Astrocyte of the cerebellum (primary cell): ENCODE results near the gene EGFL8.

Experiments used
- DNase-seq: peaks from one replicate; pipeline ENCODE4 v3.0.0-alpha.2; 2011; ENCODE audit warnings: low read depth
- H3K4me3 ChIP-seq: 2 replicates; pipeline ENCODE4 v1.5.1; 2011; ENCODE audit warnings: mild to moderate bottlenecking, low read depth, low read length, moderate library complexity
- in situ Hi-C: cut with HindIII; loops from 2 replicates; pipeline ENCODE4 v1.10.0; 2017; ENCODE audit warnings: low sequenced_read_pairs
- TF ChIP-seq, protein P1 (sequence below): IDR thresholded peaks from 2 replicates; pipeline ENCODE4 v1.5.1; 2012; ENCODE audit warnings: low read length, low read depth, moderate library complexity, mild to moderate bottlenecking; ENCODE audit errors: missing control alignments

The EGFL8 gene

DNA sequence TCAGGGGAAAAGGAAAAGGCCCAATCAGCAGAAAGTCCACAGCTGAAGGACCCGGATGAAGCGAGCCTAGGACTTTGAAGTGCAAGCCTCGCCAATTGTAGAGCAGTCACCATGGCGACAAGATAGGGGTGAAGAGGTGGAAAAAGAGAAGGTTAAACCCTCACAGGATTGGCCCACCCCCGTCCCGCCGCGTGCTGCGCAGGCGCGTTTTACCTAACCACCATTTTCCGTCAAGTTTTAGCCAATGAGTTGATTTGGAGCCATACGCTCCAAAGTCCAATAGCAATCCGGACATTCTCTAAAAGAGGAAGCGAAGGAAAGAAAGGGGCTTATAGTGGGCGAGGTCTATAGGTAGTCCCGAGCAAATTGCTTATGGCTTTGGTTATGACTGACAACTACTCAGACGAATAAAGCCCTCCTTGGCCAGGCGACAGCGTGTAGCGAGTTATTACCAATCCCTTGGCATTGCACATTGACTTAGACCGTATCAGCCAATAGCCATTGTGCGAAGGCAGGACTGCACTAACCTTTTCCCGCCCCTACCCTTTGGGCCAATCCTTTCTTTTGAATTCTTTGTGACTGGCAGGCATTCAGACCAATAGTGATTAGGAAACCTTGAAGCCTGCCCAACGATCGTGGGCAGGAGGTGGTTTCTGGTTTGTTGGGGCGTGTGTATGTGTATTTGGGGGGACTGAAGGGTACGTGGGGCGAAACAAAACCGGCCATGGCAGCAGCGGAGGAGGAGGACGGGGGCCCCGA lies 13.6 kb downstream of the EGFL8 start, which contains the start of gene RNF5:
Gene RNF5, plus strand, starts transcription at position 618 of the 759 bp plus-strand sequence. Its CDS starts 107 bp downstream, at position 725.
- in situ Hi-C loops = no loop called here
- peak; percentile 100 for DNase-seq
- peak within 1 kb of the TSS; percentile 100 for H3K4me3 ChIP-seq
- TF ChIP-seq, protein P1, sequence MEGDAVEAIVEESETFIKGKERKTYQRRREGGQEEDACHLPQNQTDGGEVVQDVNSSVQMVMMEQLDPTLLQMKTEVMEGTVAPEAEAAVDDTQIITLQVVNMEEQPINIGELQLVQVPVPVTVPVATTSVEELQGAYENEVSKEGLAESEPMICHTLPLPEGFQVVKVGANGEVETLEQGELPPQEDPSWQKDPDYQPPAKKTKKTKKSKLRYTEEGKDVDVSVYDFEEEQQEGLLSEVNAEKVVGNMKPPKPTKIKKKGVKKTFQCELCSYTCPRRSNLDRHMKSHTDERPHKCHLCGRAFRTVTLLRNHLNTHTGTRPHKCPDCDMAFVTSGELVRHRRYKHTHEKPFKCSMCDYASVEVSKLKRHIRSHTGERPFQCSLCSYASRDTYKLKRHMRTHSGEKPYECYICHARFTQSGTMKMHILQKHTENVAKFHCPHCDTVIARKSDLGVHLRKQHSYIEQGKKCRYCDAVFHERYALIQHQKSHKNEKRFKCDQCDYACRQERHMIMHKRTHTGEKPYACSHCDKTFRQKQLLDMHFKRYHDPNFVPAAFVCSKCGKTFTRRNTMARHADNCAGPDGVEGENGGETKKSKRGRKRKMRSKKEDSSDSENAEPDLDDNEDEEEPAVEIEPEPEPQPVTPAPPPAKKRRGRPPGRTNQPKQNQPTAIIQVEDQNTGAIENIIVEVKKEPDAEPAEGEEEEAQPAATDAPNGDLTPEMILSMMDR = no peak

DNA sequence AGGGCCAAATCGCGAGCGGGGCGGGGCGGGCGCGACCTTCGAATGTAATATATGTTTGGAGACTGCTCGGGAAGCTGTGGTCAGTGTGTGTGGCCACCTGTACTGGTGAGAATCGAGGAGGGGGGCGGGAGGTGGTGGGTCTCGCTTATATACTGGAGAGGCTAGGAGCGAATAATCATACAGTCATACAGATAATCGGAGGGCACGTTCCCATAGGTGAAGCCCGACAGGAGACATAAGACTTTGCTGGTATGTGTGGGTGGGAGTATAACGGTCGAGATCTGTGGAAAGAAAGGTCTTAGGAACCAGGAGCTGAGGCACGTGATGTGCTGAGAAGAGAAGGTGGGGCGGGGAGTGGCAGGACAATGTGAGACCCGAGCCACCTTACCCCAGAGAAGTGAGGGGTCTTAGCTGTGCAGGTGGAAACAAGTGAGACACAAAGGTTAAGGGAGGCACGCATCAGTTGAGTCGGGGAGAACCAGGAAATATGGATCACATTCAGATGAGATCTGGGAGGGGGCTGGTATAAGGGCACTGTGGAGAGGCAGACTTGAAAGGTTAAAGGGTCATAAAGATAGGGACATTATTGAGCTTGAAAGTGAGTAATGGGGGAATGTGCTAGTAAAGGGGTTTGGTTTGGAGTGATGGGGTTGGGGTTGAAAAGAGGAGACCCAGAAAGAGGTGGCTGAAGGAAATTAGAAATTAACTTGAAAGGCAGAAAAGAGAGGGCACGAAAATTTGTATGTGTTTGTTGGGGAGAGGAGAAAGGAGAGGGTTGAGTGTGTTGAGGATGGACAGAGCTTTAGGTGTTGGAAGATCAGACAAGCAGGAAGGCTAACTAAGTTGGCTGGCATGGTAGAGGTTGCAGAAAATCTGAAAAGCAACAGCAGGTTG lies 14.4 kb downstream of the EGFL8 start:
- H3K4me3 ChIP-seq = peak overlapping the region; percentile 100
- in situ Hi-C loops = no loop called here
- TF ChIP-seq, protein P1 = no peak
- DNase-seq = no peak

DNA sequence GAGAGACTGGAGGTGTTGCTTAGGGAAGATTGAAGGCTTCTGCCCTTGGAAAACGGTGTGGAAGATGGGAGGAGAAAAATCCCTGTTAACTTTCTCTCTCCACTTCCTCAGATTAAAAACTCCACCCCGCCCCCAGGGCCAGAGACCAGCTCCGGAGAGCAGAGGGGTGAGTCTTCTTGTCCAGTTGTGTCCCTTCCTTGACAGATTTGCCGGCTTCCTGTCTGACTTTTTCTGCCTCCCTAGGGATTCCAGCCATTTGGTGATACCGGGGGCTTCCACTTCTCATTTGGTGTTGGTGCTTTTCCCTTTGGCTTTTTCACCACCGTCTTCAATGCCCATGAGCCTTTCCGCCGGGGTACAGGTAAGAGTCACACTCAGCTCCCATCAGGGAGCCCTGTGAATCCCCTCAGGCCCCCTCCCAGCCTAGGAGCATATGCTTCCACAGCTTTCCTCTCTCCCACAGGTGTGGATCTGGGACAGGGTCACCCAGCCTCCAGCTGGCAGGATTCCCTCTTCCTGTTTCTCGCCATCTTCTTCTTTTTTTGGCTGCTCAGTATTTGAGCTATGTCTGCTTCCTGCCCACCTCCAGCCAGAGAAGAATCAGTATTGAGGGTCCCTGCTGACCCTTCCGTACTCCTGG lies 15.5 kb downstream of the EGFL8 start:
- TF ChIP-seq, protein P1 = no peak
- DNase-seq = no peak
- no peak overlapping the region for H3K4me3 ChIP-seq
- in situ Hi-C loops = loop anchor here (10.0 kb wide), 1 partner anchor 55 kb away; the partner anchor contains the start of gene ATF6B

DNA sequence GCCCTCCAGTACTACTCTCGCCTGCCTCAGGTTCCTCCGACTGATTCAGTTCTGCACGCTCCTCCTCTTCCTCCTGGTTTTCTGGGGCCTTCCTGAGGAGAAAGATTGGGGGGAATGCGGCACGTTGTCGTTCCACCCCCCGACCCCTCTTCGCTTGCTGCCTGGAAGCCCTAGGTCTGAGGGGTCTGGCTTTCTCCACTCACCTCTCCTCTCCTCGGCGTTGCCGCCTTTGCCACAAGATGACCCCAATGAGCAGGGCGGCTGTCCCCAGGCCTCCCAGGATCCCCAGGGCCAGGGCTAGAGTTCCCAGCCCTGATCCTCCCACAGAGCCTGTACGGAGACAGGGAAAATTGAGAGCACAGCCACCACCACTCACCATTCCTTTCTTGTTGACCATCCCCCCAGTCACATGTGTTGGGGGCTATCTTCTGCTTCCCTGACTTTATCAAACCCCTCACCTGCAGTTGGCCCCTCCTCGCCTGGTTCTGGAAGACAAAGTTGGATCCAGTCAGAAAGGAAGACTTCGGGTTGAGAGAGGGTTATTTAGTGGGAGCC lies 16.8 kb downstream of the EGFL8 start:
- no peak overlapping the region for H3K4me3 ChIP-seq
- TF ChIP-seq, protein P1 = no peak
- in situ Hi-C loops = loop anchor here (10.0 kb wide), 1 partner anchor 56 kb away; the partner anchor contains the start of gene ATF6B
- DNase-seq = no peak

DNA sequence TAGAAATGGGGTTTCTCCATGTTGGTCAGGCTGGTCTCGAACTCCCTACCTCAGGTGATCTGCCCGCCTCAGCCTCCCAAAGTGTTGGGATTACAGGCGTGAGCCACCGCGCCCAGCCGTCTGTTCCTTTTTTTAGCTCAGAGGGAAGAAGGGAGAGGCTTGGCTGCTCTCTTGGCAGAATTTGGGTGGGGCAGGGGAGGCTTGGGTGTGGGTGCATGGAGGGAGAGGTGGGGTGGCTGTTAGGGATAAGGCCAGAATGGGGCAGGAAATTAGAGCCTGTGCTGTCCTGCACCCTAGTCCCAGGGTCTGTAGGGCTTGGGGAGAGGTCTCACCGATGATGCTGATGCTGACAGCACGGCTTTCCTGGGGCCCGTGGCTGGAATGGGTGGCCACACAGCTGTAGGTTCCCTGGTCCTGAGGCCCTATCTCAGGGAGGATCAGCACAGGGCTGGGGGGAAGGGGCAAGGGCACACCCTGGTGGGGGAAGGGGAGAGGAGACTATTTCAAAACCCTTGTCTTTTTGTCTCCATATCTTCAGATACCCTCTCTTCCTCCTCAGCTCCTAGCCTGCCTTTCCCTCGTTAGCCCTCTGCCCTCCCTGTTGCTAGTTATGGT lies 17.6 kb downstream of the EGFL8 start:
- in situ Hi-C loops = loop anchor here (10.0 kb wide), 1 partner anchor 57 kb away; the partner anchor contains the start of gene ATF6B
- DNase-seq = no peak
- no peak overlapping the region for H3K4me3 ChIP-seq
- TF ChIP-seq, protein P1 = no peak

DNA sequence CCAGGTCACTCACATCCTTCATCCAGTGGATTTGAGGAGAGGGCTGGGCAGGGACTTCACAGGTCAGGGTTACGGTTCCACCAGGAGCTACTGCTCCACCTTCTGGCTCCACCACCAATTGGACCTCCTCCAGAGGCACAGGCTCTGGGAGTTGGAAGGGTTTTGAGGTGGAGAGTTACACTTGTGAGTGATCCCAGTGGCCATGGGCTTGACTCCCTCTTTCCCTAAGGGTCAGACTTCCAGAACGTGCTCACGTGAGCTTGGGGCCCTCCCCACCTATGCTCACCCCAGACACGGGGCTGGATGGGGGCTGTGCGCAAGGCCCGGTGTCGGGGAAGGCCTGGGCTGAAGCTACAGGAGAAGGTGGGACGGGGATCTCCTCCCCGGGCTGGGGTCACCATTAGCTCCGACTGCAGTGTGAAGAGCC lies 18.2 kb downstream of the EGFL8 start:
- DNase-seq = no peak
- TF ChIP-seq, protein P1 = no peak
- no peak overlapping the region for H3K4me3 ChIP-seq
- in situ Hi-C loops = loop anchor here (10.0 kb wide), 1 partner anchor 58 kb away; the partner anchor contains the start of gene ATF6B
